CD14-positive monocyte (primary cell): ENCODE measurements around the gene GAREM2. TPM values are rescaled to one million over a fixed set of nuclear protein-coding genes. Genes with fewer than 3 reads are reported as not detected.

Experiments
- DNase-seq, 3 donors: peaks; one replicate each; pipeline ENCODE4 v3.0.0-alpha.2; 2011 to 2022
- H2AFZ ChIP-seq: 2 replicates; pipeline ENCODE4 v1.6.0; 2012; ENCODE audit warnings: mild to moderate bottlenecking, low read depth, low read length, inconsistent platforms; ENCODE audit not compliant: insufficient read depth, poor library complexity, severe bottlenecking
- H3K27ac ChIP-seq, 2 donors: 1 replicate in 1 of 2; 2 replicates in 1 of 2; pipeline ENCODE4 v1.5.1; 2012 to 2013; ENCODE audit warnings: low read length in 2 of 2, control low read depth in 1 of 2, inconsistent platforms in 1 of 2, low read depth in 1 of 2, mild to moderate bottlenecking in 1 of 2
- H3K27me3 ChIP-seq, 2 donors: one replicate each; pipeline versions ENCODE4 v1.6.0 to v1.6.1; 2011 to 2013; ENCODE audit warnings: low read length in 2 of 2; ENCODE audit not compliant: control insufficient read depth in 2 of 2, insufficient read depth in 2 of 2
- H3K36me3 ChIP-seq, 2 donors: replicated peaks in 1 of 2; 1 replicate in 1 of 2; 2 replicates in 1 of 2; pipeline versions ENCODE4 v1.5.1 to v1.6.1; 2012 to 2013; ENCODE audit warnings: low read length in 2 of 2, control low read depth in 1 of 2, inconsistent platforms in 1 of 2, mild to moderate bottlenecking in 1 of 2; ENCODE audit not compliant: insufficient read depth in 2 of 2, control insufficient read depth in 1 of 2
- H3K4me1 ChIP-seq, 2 donors: 1 replicate in 1 of 2; 2 replicates in 1 of 2; pipeline versions ENCODE4 v1.5.1 to v1.6.1; 2012 to 2013; ENCODE audit warnings: low read length in 2 of 2, control low read depth in 1 of 2, inconsistent platforms in 1 of 2, mild to moderate bottlenecking in 1 of 2, moderate library complexity in 1 of 2; ENCODE audit not compliant: insufficient read depth in 2 of 2, control insufficient read depth in 1 of 2
- H3K4me2 ChIP-seq: replicated peaks from 2 replicates; pipeline ENCODE3; 2012; ENCODE audit warnings: low read length, moderate library complexity, mild to moderate bottlenecking; ENCODE audit not compliant: poor library complexity, severe bottlenecking; ENCODE audit errors: extremely low read depth
- H3K4me3 ChIP-seq, 3 experiments: fragments of 200-600 bp in 1 of 3; sonication (generic) in 1 of 3; replicated peaks in 1 of 3; 1 replicate in 2 of 3; 2 replicates in 1 of 3; pipeline ENCODE4 v1.5.1; 2011 to 2013; ENCODE audit warnings: low read length in 3 of 3, mild to moderate bottlenecking in 3 of 3, control low read depth in 2 of 3, low read depth in 2 of 3, inconsistent platforms in 1 of 3, moderate library complexity in 1 of 3
- H3K79me2 ChIP-seq: 2 replicates; pipeline ENCODE4 v1.6.0; 2012; ENCODE audit warnings: mild to moderate bottlenecking, control low read depth, inconsistent platforms, low read length, moderate library complexity; ENCODE audit not compliant: insufficient read depth
- H3K9ac ChIP-seq: 2 replicates; pipeline ENCODE4 v1.6.0; 2017; ENCODE audit warnings: low read length, mild to moderate bottlenecking; ENCODE audit not compliant: insufficient read depth, poor library complexity, severe bottlenecking
- H3K9me3 ChIP-seq, 2 donors: replicated peaks in 1 of 2; 1 replicate in 1 of 2; 2 replicates in 1 of 2; pipeline versions ENCODE4 v1.5.1 to v1.6.1; 2012 to 2013; ENCODE audit warnings: low read length in 2 of 2, control low read depth in 1 of 2; ENCODE audit not compliant: control insufficient read depth in 1 of 2, insufficient read depth in 1 of 2
- H4K20me1 ChIP-seq: 2 replicates; pipeline ENCODE4 v1.6.0; 2012; ENCODE audit warnings: mild to moderate bottlenecking, low read length, control low read depth, moderate library complexity; ENCODE audit not compliant: insufficient read depth
- H3K27ac Mint-ChIP-seq, 7 donors: one replicate each; pipeline ENCODE4 v1.8.0; 2020; ENCODE audit warnings: mild to moderate bottlenecking in 7 of 7, mixed read lengths in 7 of 7, moderate library complexity in 6 of 7, inconsistent platforms in 2 of 7
- H3K27me3 Mint-ChIP-seq, 3 donors: one replicate each; pipeline ENCODE4 v1.8.0; 2021 to 2022; ENCODE audit warnings: low read depth in 3 of 3, mild to moderate bottlenecking in 3 of 3, mixed read lengths in 3 of 3, moderate library complexity in 3 of 3, inconsistent platforms in 1 of 3
- H3K36me3 Mint-ChIP-seq, 2 donors: one replicate each; pipeline ENCODE4 v1.8.0; 2020; ENCODE audit warnings: mixed read lengths in 2 of 2, inconsistent platforms in 1 of 2, mild to moderate bottlenecking in 1 of 2
- H3K4me1 Mint-ChIP-seq: one replicate; pipeline ENCODE4 v1.8.0; 2020; ENCODE audit warnings: mild to moderate bottlenecking, mixed read lengths
- H3K4me3 Mint-ChIP-seq, 2 donors: one replicate each; pipeline ENCODE4 v1.8.0; 2020; ENCODE audit warnings: mild to moderate bottlenecking in 2 of 2, mixed read lengths in 2 of 2, moderate library complexity in 1 of 2
- H3K9me3 Mint-ChIP-seq, 7 donors: one replicate each; pipeline ENCODE4 v1.8.0; 2020 to 2022; ENCODE audit warnings: mixed read lengths in 7 of 7, mild to moderate bottlenecking in 6 of 7, moderate library complexity in 6 of 7, inconsistent platforms in 2 of 7
- CTCF ChIP-seq: fragments of 200-600 bp; IDR thresholded peaks from one replicate; pipeline ENCODE4 v1.8.0; 2022; ENCODE audit warnings: antibody characterized with exemption, mild to moderate bottlenecking
- WGBS: methylation state at CpG from one replicate; pipeline ENCODE4 v1.1.5; 2013; ENCODE audit warnings: missing lambda C conversion rate; ENCODE audit not compliant: insufficient coverage; 5-methylcytosine and 5-hydroxymethylcytosine counted together
- intact Hi-C, 2 donors: fragments of 100-400 bp; cut with micrococcal nuclease; formaldehyde crosslinking; loops; one replicate each; pipeline versions ENCODE4 v1.15.0 to v1.15.1; 2023
- polyA plus RNA-seq, 3 donors: library from polyadenylated mRNA; depleted of rRNA in 1 of 3; unstranded in 2 of 3; stranded (reverse) in 1 of 3; fragments of 300-500 nt in 2 of 3; fragments of >200 nt in 1 of 3; fragmentation: Illumina TruSeq in 2 of 3; gene quantifications; 1 replicate in 2 of 3; 2 replicates in 1 of 3; pipeline ENCODE4 v1.2.3, GENCODE V29; 2012 to 2021

GAREM2 gene
- polyA plus RNA-seq, 3 donors = 0.08 to 0.09 TPM; not detected in 1

- Histone ChIP-seq H3K9me3 (no peaks in the 10 kb centered on the region), H3K36me3 (no peaks in the 10 kb centered on the region), H3K79me2 (no peaks in the 10 kb centered on the region), H3K27me3 (no peaks in the 10 kb centered on the region), H3K4me3 (no peak overlapping the region), H4K20me1 (peaks cover 12% of the 10 kb centered on the region), H2AFZ (no peak overlapping the region), H3K9ac (no peak overlapping the region), H3K4me1 (peaks cover 12 to 16% of the 10 kb centered on the region in 2 donors), H3K27ac (no peak overlapping the region), H3K4me2 (no peak overlapping the region)
- WGBS = 16% methylated on average over 6 of the region's 7 CpGs
- peak overlapping the region in 1 of 2 donors; percentile 39 for H3K4me3 Mint-ChIP-seq
- intact Hi-C loops = loop anchor here (2.0 kb wide), 2 partner anchors 153 to 193 kb away; no protein-coding TSS in a partner anchor
- peak overlapping the region in 1 of 7 donors; percentile 47 for H3K27ac Mint-ChIP-seq
- DNase-seq = no peak
- H3K9me3 Mint-ChIP-seq = peaks cover 0 to 2% (median 0%) of the 10 kb centered on the region in 7 donors
- peaks cover 0 to 9% of the 10 kb centered on the region in 2 donors for H3K36me3 Mint-ChIP-seq
- H3K27me3 Mint-ChIP-seq = peaks cover 4 to 7% (median 6%) of the 10 kb centered on the region in 3 donors
- H3K4me1 Mint-ChIP-seq = peaks cover 19% of the 10 kb centered on the region
- TF ChIP-seq CTCF = no peak
Observed at GRCh38 chr2:26144031-26144430, 28.9 kb upstream of the GAREM2 start.

- H3K4me2 ChIP-seq = peak overlapping the region; percentile 47
- peak; percentile 83 for TF ChIP-seq CTCF
- peak overlapping the region; percentile 42 for H2AFZ ChIP-seq
- Mint-ChIP-seq H3K36me3 (peaks cover 0 to 9% of the 10 kb centered on the region in 2 donors), H3K4me1 (peaks cover 19% of the 10 kb centered on the region), H3K4me3 (peak overlapping the region in 1 of 2 donors; percentile 39), H3K9me3 (no peaks in the 10 kb centered on the region), H3K27ac (peak overlapping the region in 1 of 7 donors; percentile 37), H3K27me3 (peaks cover 6 to 12% (median 8%) of the 10 kb centered on the region in 3 donors)
- 100% methylated on average over 1 of the region's 11 CpGs for WGBS
- peaks cover 12 to 16% of the 10 kb centered on the region in 2 donors for H3K4me1 ChIP-seq
- H3K36me3 ChIP-seq = no peaks in the 10 kb centered on the region
- no peaks in the 10 kb centered on the region for H3K9me3 ChIP-seq
- H3K27ac ChIP-seq = no peak overlapping the region
- H3K9ac ChIP-seq = no peak overlapping the region
- H4K20me1 ChIP-seq = peaks cover 1% of the 10 kb centered on the region
- intact Hi-C loops = loop anchor here (2.0 kb wide), 2 partner anchors 154 to 194 kb away; no protein-coding TSS in a partner anchor
- H3K79me2 ChIP-seq = no peaks in the 10 kb centered on the region
- DNase-seq = peak; percentile 43 to 64 (median 58)
- no peaks in the 10 kb centered on the region for H3K27me3 ChIP-seq
- no peak overlapping the region for H3K4me3 ChIP-seq
Observed at GRCh38 chr2:26144953-26145680, 27.8 kb upstream of the GAREM2 start.
